AG09309 (cell line): Measurements from ENCODE around the gene GIPC1.

Source experiments
- DNase-seq: peaks from one replicate; pipeline ENCODE4 v3.0.0-alpha.2; 2010; ENCODE audit warnings: low read depth
- H3K4me3 ChIP-seq: 2 replicates; pipeline ENCODE4 v1.5.1; 2011; ENCODE audit warnings: mild to moderate bottlenecking, low read depth, low read length, moderate library complexity; ENCODE audit not compliant: control insufficient read depth
- CTCF ChIP-seq: IDR thresholded peaks from 2 replicates; pipeline ENCODE4 v1.5.1; 2011; ENCODE audit warnings: mild to moderate bottlenecking, low read depth, low read length, inconsistent platforms; ENCODE audit not compliant: insufficient read depth, control insufficient read depth; ENCODE audit errors: missing control alignments

GIPC1 gene

GRCh38 chr19:14450876-14451275 is 45.1 kb downstream of the GIPC1 start:
- DNase-seq, result no peak
- H3K4me3 ChIP-seq, result no peak overlapping the region
- TF ChIP-seq CTCF, result no peak

- no peak overlapping the region for H3K4me3 ChIP-seq
- DNase-seq, result no peak
- TF ChIP-seq CTCF, result no peak
Measured at GRCh38 chr19:14450168-14450874, 45.6 kb downstream of the GIPC1 start.

- TF ChIP-seq CTCF, result no peak
- no peak for DNase-seq
- H3K4me3 ChIP-seq, result no peak overlapping the region
Measured at GRCh38 chr19:14449321-14449720, 46.6 kb downstream of the GIPC1 start.

GRCh38 chr19:14446336-14447036 is 49.4 kb downstream of the GIPC1 start:
- TF ChIP-seq CTCF, result no peak
- DNase-seq, result no peak
- H3K4me3 ChIP-seq, result no peak overlapping the region

GRCh38 chr19:14443632-14444216 is 52.2 kb downstream of the GIPC1 start:
- no peak for TF ChIP-seq CTCF
- H3K4me3 ChIP-seq, result no peak overlapping the region
- DNase-seq, result no peak

- no peak for DNase-seq
- TF ChIP-seq CTCF, result no peak
- H3K4me3 ChIP-seq, result no peak overlapping the region
Measured at GRCh38 chr19:14442891-14443631, 52.9 kb downstream of the GIPC1 start.
